Measurements from ENCODE around the gene BTNL3. TPM values are rescaled to one million over a fixed set of nuclear protein-coding genes. Genes with fewer than 3 reads are reported as not detected.

The BTNL3 gene
- total and polyA plus RNA-seq, 9 of the 15 experiments (the other 6 are each of a cell fraction or from before 2014, with no cell fraction given): 0.03 to 0.44 (median 0.04) TPM; not detected in 4

DNA sequence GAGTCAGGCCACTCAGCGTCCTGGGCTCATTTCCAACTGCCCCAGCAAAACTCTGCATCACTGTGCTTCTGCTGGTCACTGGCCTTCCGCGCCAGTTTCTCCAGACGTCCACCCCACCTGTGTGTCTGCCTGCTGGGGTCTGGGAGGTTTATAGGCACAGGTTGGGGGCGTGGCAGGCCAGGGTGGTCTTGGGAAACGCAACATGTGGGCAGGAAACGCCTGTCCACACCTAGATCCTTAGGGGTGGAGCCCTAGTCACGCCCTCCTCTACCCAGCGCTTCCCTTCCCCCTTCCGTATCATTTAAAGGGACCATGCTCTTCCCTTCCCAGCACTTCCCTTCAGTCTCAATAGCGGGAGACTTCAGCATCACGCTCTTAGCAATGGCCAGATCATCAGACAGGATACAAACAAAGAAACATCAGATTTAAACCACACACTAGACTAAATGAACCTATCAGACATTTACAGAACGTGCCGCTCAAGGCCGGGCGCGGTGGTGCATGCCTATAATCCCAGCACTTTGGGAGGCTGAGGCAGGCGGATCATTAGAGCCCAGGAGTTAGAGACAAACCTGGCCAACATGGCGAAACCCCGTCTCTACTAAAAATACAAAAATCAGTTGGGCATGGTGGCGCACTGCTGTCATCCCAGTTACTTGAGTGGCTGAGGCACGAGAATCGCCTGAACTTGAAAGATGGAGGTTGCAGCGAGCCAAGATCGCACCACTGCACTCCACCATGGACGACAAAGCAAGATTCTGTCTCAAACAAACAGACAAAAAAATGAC is 39.6 kb downstream of the BTNL3 start (continued):
- TF ChIP-seq FOXK2 (conservative IDR thresholded peaks at IDR 0.05 in 1 of 2, IDR thresholded peaks at IDR 0.05 in 1 of 2; ENCODE audit: low read depth in 2 of 2) (peak; percentile 95 to 97), SLC30A9 (CRISPR knock-in tag; IDR thresholded peaks at IDR 0.05) (no peak), HMG20B (CRISPR knock-in tag; IDR thresholded peaks at IDR 0.05) (no peak), ZNF431 (CRISPR knock-in tag; IDR thresholded peaks at IDR 0.05) (no peak), ZNF133 (CRISPR knock-in tag; IDR thresholded peaks at IDR 0.05) (no peak), ZBTB1 (CRISPR knock-in tag; IDR thresholded peaks at IDR 0.05; ENCODE audit: borderline replicate concordance, low read depth) (no peak), ZNF41 (CRISPR knock-in tag; conservative IDR thresholded peaks at IDR 0.05) (no peak), CHAMP1 (IDR thresholded peaks at IDR 0.05) (no peak), EP400 (IDR thresholded peaks at IDR 0.05) (peak; percentile 73), CREBBP (IDR thresholded peaks at IDR 0.05; ENCODE audit: low read depth, low read length) (no peak), TCF7 (IDR thresholded peaks at IDR 0.05; ENCODE audit: borderline replicate concordance) (0 out of 2 replicates have a peak, but pooled peaks have one; percentile 49), MEF2D (tag; conservative IDR thresholded peaks at IDR 0.05; ENCODE audit: low read depth) (no peak), HEY1 (CRISPR knock-in tag; IDR thresholded peaks at IDR 0.05; ENCODE audit: borderline replicate concordance) (no peak), POLR2H (tag; IDR thresholded peaks at IDR 0.05; ENCODE audit: low read depth) (peak; percentile 95), ZBTB17 (CRISPR knock-in tag; IDR thresholded peaks at IDR 0.05) (no peak), TAF7 (tag; IDR thresholded peaks at IDR 0.05) (peak; percentile 7; the same call in 1 of the 2 replicates), TEAD4 (IDR thresholded peaks at IDR 0.05; ENCODE audit: low read length) (no peak; the same call in 1 of the 2 replicates), TEAD4 (CRISPR knock-in tag; IDR thresholded peaks at IDR 0.05; ENCODE audit: borderline replicate concordance) (no peak), ZNF76 (CRISPR knock-in tag; IDR thresholded peaks at IDR 0.05; ENCODE audit: borderline replicate concordance) (peak; percentile 36; the same call in 1 of the 2 replicates), SAFB (IDR thresholded peaks at IDR 0.05; ENCODE audit: borderline replicate concordance, low read depth, low read length) (no peak), RBM39 (optimal IDR thresholded peaks at IDR 0.05; ENCODE audit: low read depth, low read length) (peak; percentile 56), TRIM28 (IDR thresholded peaks at IDR 0.05) (peak; percentile 50; the same call in 1 of the 2 replicates), TCF3 (CRISPR knock-in tag; IDR thresholded peaks at IDR 0.05) (peak; percentile 58)
- TF ChIP-seq, protein P1, sequence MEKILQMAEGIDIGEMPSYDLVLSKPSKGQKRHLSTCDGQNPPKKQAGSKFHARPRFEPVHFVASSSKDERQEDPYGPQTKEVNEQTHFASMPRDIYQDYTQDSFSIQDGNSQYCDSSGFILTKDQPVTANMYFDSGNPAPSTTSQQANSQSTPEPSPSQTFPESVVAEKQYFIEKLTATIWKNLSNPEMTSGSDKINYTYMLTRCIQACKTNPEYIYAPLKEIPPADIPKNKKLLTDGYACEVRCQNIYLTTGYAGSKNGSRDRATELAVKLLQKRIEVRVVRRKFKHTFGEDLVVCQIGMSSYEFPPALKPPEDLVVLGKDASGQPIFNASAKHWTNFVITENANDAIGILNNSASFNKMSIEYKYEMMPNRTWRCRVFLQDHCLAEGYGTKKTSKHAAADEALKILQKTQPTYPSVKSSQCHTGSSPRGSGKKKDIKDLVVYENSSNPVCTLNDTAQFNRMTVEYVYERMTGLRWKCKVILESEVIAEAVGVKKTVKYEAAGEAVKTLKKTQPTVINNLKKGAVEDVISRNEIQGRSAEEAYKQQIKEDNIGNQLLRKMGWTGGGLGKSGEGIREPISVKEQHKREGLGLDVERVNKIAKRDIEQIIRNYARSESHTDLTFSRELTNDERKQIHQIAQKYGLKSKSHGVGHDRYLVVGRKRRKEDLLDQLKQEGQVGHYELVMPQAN (IDR thresholded peaks at IDR 0.05; ENCODE audit: borderline replicate concordance): peak; percentile 78; the same call in 1 of the 2 replicates
